Upper lobe of left lung (tissue), 6 donors: Measurements from ENCODE around the gene UNC13C. TPM values are rescaled to one million over a fixed set of nuclear protein-coding genes. Genes with fewer than 3 reads are reported as not detected.

ENCODE experiments used
- ATAC-seq, 2 donors: fragments of 200-7000 bp; cut with Tn5 transposase; one replicate each; pipeline ENCODE4 v1.9.1; 2022; ENCODE audit warnings: mild to moderate bottlenecking in 2 of 2, moderate library complexity in 2 of 2; ENCODE audit not compliant: low FRiP score in 2 of 2
- DNase-seq, 2 donors: peaks; one replicate each; pipeline ENCODE4 v3.0.0-alpha.2; 2019 to 2020
- H3K27ac ChIP-seq, 4 donors: fragments of 200-600 bp; sonication (generic); one replicate each; pipeline ENCODE4 v1.5.1; 2016 to 2019
- H3K27me3 ChIP-seq, 4 donors: fragments of 200-600 bp; sonication (generic); one replicate each; pipeline ENCODE4 v1.5.1; 2017 to 2019
- H3K36me3 ChIP-seq, 4 donors: fragments of 200-600 bp; sonication (generic); one replicate each; pipeline ENCODE4 v1.5.1; 2016 to 2019
- H3K4me1 ChIP-seq, 4 donors: fragments of 200-600 bp; sonication (generic); one replicate each; pipeline ENCODE4 v1.5.1; 2018 to 2019
- H3K4me3 ChIP-seq, 4 donors: fragments of 200-600 bp; sonication (generic); one replicate each; pipeline ENCODE4 v1.5.1; 2017 to 2019; ENCODE audit warnings: mild to moderate bottlenecking in 2 of 4, moderate library complexity in 1 of 4
- H3K9me3 ChIP-seq, 4 donors: fragments of 200-600 bp; sonication (generic); one replicate each; pipeline ENCODE4 v1.5.1; 2018 to 2019
- CTCF ChIP-seq, 6 experiments: fragments of 450-650 bp in 4 of 6; fragments of 200-600 bp in 2 of 6; sonication (generic) in 2 of 6; IDR thresholded peaks; one replicate each; pipeline ENCODE4 v1.5.1; 2016 to 2019; ENCODE audit warnings: antibody characterized with exemption in 6 of 6
- EP300 ChIP-seq, 4 donors: sonication (generic); formaldehyde crosslinking; IDR thresholded peaks; one replicate each; pipeline ENCODE4 v1.5.1; 2017; ENCODE audit warnings: antibody characterized with exemption in 4 of 4, control low read depth in 2 of 4
- POLR2A ChIP-seq, 4 donors: fragments of 450-650 bp; IDR thresholded peaks; one replicate each; pipeline ENCODE4 v1.5.1; 2016 to 2017; ENCODE audit warnings: antibody characterized with exemption in 4 of 4, mild to moderate bottlenecking in 2 of 4
- POLR2AphosphoS5 ChIP-seq, 2 donors: sonication (generic); formaldehyde crosslinking; IDR thresholded peaks; one replicate each; pipeline ENCODE4 v1.5.1; 2017; ENCODE audit warnings: antibody characterized with exemption in 2 of 2
- WGBS, 2 donors: methylation state at CpG; one replicate each; pipeline ENCODE4 v1.1.5; 2017 to 2018; 5-methylcytosine and 5-hydroxymethylcytosine counted together
- total RNA-seq, 6 donors: library from RNA; depleted of rRNA in 4 of 6; stranded (reverse); fragments of >200 nt in 4 of 6; gene quantifications; one replicate each; pipeline versions ENCODE4 v1.1.0 to v1.2.1, GENCODE V29; 2016 to 2021
- donor health status: DM: no; HTN: no; CAD: no; lungs with moderate emphysema.
- donor health status: DM: no; HTN: yes; CAD: no; lungs with severe emphysema.

The UNC13C gene
- total RNA-seq, 6 donors from 2014 or later, result 0.07 to 1.0 (median 0.34) TPM

DNA sequence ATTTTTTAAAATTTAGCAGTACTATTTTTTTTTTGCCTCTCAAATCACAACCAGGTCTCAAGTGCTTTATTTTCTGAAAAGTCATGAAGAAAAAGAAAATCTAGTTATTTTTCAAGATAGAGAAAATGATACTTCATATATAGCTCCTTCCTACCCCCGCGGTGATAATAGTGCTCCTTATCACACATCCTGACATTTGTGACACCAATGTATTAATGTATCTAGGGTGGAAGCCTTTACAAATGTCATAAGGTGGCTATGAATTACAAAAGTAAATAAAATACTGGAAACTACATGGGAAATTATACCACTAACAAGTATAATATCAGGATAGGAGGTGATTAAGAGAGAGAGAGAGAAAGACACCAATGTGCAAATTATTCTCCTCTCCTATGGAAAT is 582.2 kb downstream of the UNC13C start:
- Histone ChIP-seq H3K9me3 (no peaks in the 10 kb centered on the region), H3K27ac (no peak overlapping the region), H3K4me1 (no peaks in the 10 kb centered on the region), H3K4me3 (no peak overlapping the region), H3K27me3 (no peaks in the 10 kb centered on the region), H3K36me3 (no peaks in the 10 kb centered on the region)
- DNase-seq (no peak), ATAC-seq (no peak)
- TF ChIP-seq CTCF (IDR thresholded peaks at IDR 0.05) (no peak), POLR2A (IDR thresholded peaks at IDR 0.05) (no peak), EP300 (IDR thresholded peaks at IDR 0.05) (no peak), POLR2AphosphoS5 (IDR thresholded peaks at IDR 0.05) (no peak)
- WGBS, 2 donors, result 87 to 88% methylated on average over 2 of the region's 2 CpGs

GRCh38 chr15:54564166-54564565 is 585.9 kb downstream of the UNC13C start:
- Histone ChIP-seq H3K27me3 (no peaks in the 10 kb centered on the region), H3K9me3 (no peaks in the 10 kb centered on the region), H3K36me3 (no peaks in the 10 kb centered on the region), H3K27ac (no peak overlapping the region), H3K4me3 (no peak overlapping the region), H3K4me1 (no peaks in the 10 kb centered on the region)
- ATAC-seq, result no peak
- TF ChIP-seq POLR2AphosphoS5 (IDR thresholded peaks at IDR 0.05), result no peak
- TF ChIP-seq EP300 (IDR thresholded peaks at IDR 0.05), result no peak
- TF ChIP-seq CTCF (IDR thresholded peaks at IDR 0.05), result no peak
- no peak for TF ChIP-seq POLR2A (IDR thresholded peaks at IDR 0.05)
- no peak for DNase-seq
- 52 to 67% methylated on average over 3 of the region's 3 CpGs for WGBS, 2 donors

- Histone ChIP-seq H3K27me3 (no peaks in the 10 kb centered on the region), H3K9me3 (no peaks in the 10 kb centered on the region), H3K36me3 (no peaks in the 10 kb centered on the region), H3K4me3 (no peak overlapping the region), H3K4me1 (no peaks in the 10 kb centered on the region), H3K27ac (no peak overlapping the region)
- DNase-seq (no peak), ATAC-seq (no peak)
- TF ChIP-seq EP300 (IDR thresholded peaks at IDR 0.05) (no peak), POLR2A (IDR thresholded peaks at IDR 0.05) (no peak), CTCF (IDR thresholded peaks at IDR 0.05) (no peak), POLR2AphosphoS5 (IDR thresholded peaks at IDR 0.05) (no peak)
- WGBS, 2 donors, result 41 to 46% methylated on average over 5 of the region's 5 CpGs
Observed at GRCh38 chr15:54566654-54567053, 588.4 kb downstream of the UNC13C start.

DNA sequence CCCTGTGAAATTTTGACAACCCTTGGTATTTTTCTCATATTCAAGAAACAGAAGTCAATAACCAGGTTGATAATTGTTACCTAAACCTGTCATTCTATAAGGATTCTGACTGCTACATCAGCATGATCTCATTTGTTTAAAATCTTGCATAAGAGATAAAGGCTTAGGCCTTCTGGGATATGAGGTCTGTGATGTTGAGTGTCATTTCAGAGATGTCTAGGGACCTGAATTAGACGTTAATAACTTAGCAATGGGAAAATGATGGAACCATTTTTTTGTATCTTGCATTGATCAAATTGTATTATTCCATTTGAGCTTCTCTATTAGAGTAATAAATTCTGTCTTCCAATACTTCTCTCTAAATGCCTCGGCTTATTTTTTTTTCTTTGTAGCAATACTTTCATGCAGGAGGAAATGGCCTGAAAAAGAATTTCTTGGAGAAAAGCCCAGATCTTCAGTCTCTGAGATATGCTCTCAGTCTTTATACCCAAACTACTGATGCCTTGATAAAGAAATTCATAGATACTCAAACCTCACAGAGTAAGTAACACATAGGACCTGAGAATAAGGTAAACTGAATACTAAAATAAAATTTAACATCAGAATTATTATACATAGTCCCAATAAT is 589.3 kb downstream of the UNC13C start:
- no peaks in the 10 kb centered on the region for H3K4me1 ChIP-seq
- TF ChIP-seq POLR2AphosphoS5 (IDR thresholded peaks at IDR 0.05) (no peak), CTCF (IDR thresholded peaks at IDR 0.05) (no peak), EP300 (IDR thresholded peaks at IDR 0.05) (no peak), POLR2A (IDR thresholded peaks at IDR 0.05) (no peak)
- no peak overlapping the region for H3K4me3 ChIP-seq
- WGBS, 2 donors, result 18 to 23% methylated on average over 2 of the region's 2 CpGs
- DNase-seq (no peak), ATAC-seq (no peak)
- H3K9me3 ChIP-seq, result no peaks in the 10 kb centered on the region
- H3K27ac ChIP-seq, result no peak overlapping the region
- H3K36me3 ChIP-seq, result no peaks in the 10 kb centered on the region
- no peaks in the 10 kb centered on the region for H3K27me3 ChIP-seq

- WGBS, 2 donors, result 75 to 87% methylated on average over 1 of the region's 1 CpG
- H3K4me3 ChIP-seq, result no peak overlapping the region
- DNase-seq, result no peak
Observed at GRCh38 chr15:54568381-54568780, 590.1 kb downstream of the UNC13C start.

More at GRCh38 chr15:54568381-54568780, 590.1 kb downstream of the UNC13C start:
- H3K9me3 ChIP-seq, result no peaks in the 10 kb centered on the region
- H3K27me3 ChIP-seq, result no peaks in the 10 kb centered on the region
- no peak for TF ChIP-seq POLR2A (IDR thresholded peaks at IDR 0.05)
- no peak for TF ChIP-seq CTCF (IDR thresholded peaks at IDR 0.05)
- H3K4me1 ChIP-seq, result no peaks in the 10 kb centered on the region
- no peak for ATAC-seq
- H3K27ac ChIP-seq, result no peak overlapping the region
- H3K36me3 ChIP-seq, result no peaks in the 10 kb centered on the region
